HG02798 (cell line): Measurements from ENCODE around the gene PTDSS2.
"Not testable (repeated sequence)": the region's sequence is repeated elsewhere in the genome, so short reads cannot be mapped to it uniquely, and the experiment has no call there.

ENCODE experiments used
- ATAC-seq: cut with Tn5 transposase; IDR thresholded peaks from one replicate; pipeline ENCODE4 v1.9.1; 2021; ENCODE audit warnings: mild to moderate bottlenecking; ENCODE audit not compliant: unreplicated experiment, poor library complexity

Gene PTDSS2

DNA sequence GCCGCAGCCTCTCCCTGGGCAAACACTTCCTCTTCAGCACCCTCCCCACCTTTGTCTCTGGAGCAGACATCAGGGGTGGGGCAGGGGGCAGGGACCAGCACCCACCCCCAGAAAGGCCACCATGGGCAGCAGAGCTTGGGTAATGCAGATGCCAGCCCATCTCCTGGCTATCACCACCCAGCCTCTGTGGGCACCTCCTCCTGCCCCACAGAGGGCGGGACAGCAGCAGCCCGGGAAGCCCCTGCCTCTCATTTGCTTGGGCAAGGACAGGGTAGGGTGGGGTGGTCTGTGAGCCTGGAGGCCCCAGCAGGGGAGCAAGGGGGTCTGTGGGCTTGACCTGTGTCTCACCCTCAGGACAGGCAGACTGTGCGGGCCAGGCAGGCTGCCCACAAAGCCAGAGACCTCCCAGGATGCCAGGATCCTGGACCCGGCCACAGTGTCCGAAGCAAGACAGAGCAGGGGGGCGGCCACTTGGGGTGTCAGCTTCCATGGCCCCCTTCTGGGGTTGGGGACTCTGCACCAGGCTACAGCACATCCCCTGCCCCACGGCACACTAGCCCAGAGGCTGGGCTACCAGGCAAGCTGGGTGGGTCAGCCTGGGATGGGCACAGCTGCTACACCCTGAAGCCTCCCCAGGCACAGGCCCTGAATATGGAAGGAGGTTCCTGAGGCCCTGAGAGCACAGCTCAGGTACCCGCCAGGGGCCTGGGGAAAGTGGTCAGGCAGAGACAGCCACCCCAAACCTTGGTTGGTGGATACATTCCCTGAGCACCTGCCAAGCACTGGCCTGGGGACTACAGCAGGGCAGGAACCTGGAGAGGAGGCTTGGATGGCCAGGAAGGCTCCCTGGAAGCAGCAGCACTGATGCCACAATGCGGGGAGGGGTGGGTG is 52.5 kb downstream of the PTDSS2 start:
- ATAC-seq = no peak

DNA sequence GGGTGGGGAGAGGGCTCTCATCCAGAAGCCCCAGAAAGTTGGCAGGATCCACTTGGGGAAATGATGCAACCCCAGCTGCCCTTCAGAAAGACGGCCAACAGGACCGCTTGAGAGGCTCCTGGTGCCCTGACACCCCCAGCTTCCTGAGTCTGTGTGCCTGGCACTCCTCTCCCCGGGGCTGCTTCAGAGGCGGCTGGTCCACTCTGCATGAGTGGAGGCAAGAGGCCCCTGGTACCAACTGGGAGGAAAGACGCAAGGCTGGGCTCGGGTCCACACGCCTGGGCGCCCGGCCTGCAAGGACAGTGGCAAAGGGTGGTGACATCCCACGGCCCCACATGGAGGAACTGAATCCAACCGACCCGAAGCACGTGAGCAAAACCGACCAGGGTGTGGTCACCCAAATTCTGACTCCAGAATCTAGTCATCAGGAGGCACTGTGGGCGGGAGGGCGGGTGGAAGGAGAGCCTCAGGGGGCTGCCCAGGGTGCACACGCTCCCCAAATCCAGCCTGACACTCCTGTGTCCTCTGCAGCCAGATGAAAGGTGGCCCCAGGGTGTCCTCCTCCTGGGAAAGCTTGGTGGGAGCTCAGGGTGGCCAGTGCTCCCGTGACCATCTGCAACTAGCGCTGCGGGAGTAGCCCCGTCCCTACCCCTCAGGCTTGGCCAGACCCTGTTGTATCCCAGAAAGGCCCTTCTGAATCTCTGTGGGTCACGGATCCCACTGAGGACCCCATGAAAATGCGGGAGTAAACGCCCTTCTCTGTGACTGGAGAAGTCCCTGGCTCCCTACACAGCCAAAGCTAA is 53.3 kb downstream of the PTDSS2 start:
- ATAC-seq = no peak

DNA sequence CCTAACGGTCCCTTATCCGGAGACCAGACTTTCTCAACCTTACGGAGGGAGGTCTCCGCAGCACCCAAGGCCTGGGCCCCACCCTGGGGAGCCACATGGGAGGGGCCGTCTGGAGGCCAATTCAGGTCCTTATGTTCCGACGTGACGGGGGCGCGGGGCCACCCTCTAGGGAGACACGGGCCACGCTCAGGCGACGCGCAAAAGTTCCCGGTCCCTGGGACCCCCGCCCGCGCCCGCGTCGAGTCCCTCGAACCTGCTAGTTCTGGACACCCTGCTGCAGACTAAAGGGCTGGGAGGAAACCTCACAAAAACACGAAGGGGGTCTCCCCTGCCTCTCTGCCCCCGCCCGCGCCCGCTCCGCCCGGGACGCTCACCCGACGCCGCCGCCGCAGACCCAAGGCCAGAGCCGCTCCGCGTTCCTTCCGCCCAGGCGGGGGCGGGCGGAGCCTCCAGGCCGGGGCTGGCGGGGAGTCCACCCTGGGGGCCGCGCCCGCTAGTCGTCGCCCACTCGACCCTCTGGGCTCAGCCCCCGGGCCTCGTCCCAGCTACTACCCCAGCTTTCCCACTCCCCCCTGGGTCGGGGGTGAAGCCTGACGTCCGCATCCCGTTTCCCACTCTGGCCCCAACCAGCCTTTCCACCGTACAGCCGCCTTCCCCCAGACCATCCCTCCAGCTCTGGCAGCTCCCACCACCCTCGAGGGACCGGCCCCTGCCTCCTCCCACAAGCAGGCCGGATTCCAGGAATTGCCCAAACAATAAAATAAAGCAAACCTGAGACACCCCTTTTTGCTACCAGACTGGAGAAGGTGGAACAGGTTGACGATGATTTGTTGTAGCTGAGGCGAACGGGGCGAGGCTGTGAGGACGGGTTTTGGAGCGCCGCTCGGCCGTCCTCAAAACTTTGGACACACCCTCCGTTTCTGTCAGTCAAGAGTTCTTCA is 54.2 kb downstream of the PTDSS2 start:
- no peak for ATAC-seq

- no peak for ATAC-seq
Observed at GRCh38 chr11:504994-505344, 54.9 kb downstream of the PTDSS2 start.

GRCh38 chr11:506238-506994 is 56.3 kb downstream of the PTDSS2 start:
- ATAC-seq = peak; percentile 80

- peak; percentile 58 for ATAC-seq
Observed at GRCh38 chr11:506995-507726, 57.1 kb downstream of the PTDSS2 start, which contains the start of gene RNH1. Gene RNH1, minus strand, starts transcription at chr11:507242. Its CDS starts 5,080 bp downstream, at chr11:502162.

GRCh38 chr11:507727-508515 is 57.8 kb downstream of the PTDSS2 start:
- ATAC-seq = no peak

DNA sequence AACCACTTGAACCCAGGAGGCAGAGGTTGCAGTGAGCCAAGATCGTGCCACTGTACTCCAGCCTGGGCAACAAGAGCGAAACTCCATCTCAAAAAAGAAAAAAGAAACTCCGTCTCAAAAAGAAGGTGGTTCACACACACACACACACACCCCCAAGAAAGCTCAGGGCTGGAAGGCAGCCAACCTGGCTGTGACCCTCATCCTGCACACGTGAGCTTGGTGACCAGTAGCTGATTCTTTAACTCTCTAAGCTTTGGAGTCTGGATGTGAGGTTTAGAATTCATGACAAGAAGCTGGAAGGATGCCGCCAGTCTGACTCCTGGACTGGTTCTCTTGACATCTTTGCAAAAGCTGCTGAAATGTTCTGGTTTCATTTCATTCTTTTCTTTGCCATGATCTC is 58.9 kb downstream of the PTDSS2 start:
- ATAC-seq = no peak

GRCh38 chr11:512761-513595 is 62.9 kb downstream of the PTDSS2 start:
- ATAC-seq = no peak

GRCh38 chr11:514606-515005 is 64.5 kb downstream of the PTDSS2 start:
- ATAC-seq = no peak

DNA sequence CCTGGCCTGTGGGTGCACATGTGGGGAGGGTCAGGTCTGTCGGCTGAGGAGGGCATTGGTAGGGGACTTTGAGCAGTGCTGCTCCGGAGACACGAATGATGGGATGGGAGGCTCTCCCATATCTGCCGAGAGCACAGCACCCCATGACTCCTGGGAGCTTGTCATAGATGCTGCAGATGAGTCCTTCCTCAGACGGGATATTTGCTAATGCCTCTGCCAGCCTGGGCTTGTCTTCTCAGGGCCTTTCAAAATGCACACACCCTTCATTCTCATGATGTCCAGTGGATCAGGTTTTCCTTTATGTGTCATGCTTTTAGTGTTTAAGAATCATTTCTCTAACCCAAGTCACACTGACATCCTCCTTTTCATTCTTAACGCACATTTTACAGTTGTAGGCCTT is 65.1 kb downstream of the PTDSS2 start:
- no peak for ATAC-seq

GRCh38 chr11:516400-516799 is 66.3 kb downstream of the PTDSS2 start:
- no peak for ATAC-seq

DNA sequence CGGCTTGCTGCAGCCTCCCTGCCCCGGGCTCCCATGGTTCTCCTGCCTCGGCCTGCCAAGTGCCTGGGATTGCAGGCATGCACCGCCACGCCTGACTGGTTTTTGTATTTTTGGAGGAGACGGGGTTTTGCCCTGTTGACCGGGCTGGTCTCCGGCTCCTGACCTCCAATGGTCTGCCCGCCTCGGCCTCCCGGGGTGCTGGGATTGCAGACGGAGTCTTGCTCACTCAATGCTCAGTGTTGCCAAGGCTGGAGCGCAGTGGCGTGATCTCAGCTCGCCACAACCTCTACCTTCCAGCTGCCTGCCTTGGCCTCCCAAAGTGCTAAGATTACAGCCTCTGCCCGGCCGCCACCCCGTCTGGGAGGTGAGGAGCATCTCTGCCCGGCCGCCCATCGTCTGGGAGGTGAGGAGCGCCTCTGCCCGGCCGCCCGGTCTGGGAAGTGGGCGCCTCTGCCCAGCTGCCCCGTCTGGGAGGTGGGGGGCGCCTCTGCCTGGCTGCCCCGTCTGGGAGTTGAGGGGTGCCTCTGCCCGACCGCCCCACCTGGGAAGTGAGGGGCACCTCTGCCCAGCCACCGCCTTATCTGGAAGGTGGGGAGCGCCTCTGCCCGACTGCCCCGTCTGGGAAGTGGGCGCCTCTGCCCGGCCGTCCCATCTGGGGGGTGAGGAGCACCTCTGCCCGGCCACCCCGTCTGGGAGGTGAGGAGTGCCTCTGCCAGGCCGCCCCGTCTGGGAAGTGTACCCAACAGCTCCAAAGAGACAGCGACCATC is 67.0 kb downstream of the PTDSS2 start:
- ATAC-seq = not testable (repeated sequence)

DNA sequence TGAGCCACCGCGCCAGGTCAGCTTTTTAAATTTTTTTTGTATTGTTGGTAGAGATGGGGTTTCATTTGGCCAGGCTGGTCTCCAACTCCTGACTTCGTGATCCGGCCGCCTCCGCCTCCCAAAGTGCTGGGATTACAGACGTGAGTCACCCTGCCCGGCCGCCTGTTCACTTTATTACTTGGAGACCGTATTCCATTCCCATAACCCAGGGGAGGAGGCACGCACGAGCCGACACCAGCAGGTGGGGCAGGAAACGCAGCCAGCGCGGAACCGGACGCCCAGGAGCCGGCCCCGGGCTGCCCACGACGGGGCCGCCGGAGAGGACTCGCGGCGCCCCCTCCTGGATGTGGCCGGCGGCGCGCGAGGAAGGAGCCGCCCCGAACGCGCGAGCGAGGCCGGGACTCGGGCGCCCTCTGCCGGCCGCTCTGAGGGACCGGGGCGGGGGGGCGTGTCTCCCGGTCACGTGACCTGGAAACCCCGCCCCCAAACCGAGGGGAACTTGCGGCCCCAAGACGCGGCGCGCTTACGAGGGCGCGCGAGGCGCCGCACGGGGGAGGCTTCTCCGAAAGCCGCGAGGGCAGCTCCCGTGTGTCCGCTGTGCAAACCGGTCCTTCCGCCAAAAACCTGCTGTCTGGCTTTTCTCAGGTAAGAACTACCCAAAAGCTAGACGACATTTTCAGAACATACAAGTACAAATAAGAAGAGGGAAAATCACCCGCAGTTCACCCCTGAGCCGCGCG is 68.6 kb downstream of the PTDSS2 start:
- ATAC-seq = peak; percentile 90

- ATAC-seq = no peak
Observed at GRCh38 chr11:520428-521176, 70.5 kb downstream of the PTDSS2 start.
